Activated B cell treated with CpG ODN at 0.5 μM for 24 hours (primary cell): ENCODE data around the gene CRACR2B. TPM values are rescaled to one million over a fixed set of nuclear protein-coding genes. Genes with fewer than 3 reads are reported as not detected.
A peak's percentile ranks its signal among the peaks of the same experiment; 100 is the strongest.

Experiments used
- ATAC-seq: fragments of 200-7000 bp; cut with Tn5 transposase; one replicate; pipeline ENCODE4 v1.10.0; 2021; ENCODE audit warnings: low read depth, mild to moderate bottlenecking, moderate library complexity
- CTCF ChIA-PET: fragments of 350-600 bp; sonication (Branson Sonifier 250); formaldehyde crosslinking; loops from one replicate; lab custom pipeline; 2021; ENCODE audit warnings: antibody characterized with exemption; lab: Charles Lee
- POLR2A ChIA-PET: fragments of 350-600 bp; sonication (Branson Sonifier 250); formaldehyde crosslinking; loops from one replicate; lab custom pipeline; 2021; ENCODE audit warnings: antibody characterized with exemption; lab: Charles Lee
- DNase-seq: peaks from one replicate; pipeline ENCODE4 v3.0.0; 2022
- H3K27ac Mint-ChIP-seq: one replicate; pipeline ENCODE4 v1.8.0; 2020; ENCODE audit warnings: mixed read lengths
- H3K27me3 Mint-ChIP-seq: one replicate; pipeline ENCODE4 v1.8.0; 2021; ENCODE audit warnings: mixed read lengths
- H3K36me3 Mint-ChIP-seq: one replicate; pipeline ENCODE4 v1.8.0; 2021; ENCODE audit warnings: low read depth, mixed read lengths
- H3K4me1 Mint-ChIP-seq: one replicate; pipeline ENCODE4 v1.8.0; 2021; ENCODE audit warnings: mixed read lengths
- H3K4me3 Mint-ChIP-seq: one replicate; pipeline ENCODE4 v1.8.0; 2020; ENCODE audit warnings: mild to moderate bottlenecking, mixed read lengths
- H3K9me3 Mint-ChIP-seq: one replicate; pipeline ENCODE4 v1.8.0; 2020; ENCODE audit warnings: mixed read lengths
- intact Hi-C: fragments of 100-400 bp; cut with micrococcal nuclease; formaldehyde crosslinking; loops from one replicate; pipeline ENCODE4 v1.15.1; 2024
- total RNA-seq: library from RNA; stranded (reverse); gene quantifications from 2 replicates; pipeline ENCODE4 v1.2.3, GENCODE V29; 2022
- TF ChIP-seq, protein P1 (sequence below): fragments of 200-600 bp; IDR thresholded peaks from one replicate; pipeline ENCODE4 v1.8.0; 2022; ENCODE audit warnings: antibody characterized with exemption, mild to moderate bottlenecking

CRACR2B gene
- total RNA-seq, 1 donor from 2014 or later: 4.5 TPM

DNA sequence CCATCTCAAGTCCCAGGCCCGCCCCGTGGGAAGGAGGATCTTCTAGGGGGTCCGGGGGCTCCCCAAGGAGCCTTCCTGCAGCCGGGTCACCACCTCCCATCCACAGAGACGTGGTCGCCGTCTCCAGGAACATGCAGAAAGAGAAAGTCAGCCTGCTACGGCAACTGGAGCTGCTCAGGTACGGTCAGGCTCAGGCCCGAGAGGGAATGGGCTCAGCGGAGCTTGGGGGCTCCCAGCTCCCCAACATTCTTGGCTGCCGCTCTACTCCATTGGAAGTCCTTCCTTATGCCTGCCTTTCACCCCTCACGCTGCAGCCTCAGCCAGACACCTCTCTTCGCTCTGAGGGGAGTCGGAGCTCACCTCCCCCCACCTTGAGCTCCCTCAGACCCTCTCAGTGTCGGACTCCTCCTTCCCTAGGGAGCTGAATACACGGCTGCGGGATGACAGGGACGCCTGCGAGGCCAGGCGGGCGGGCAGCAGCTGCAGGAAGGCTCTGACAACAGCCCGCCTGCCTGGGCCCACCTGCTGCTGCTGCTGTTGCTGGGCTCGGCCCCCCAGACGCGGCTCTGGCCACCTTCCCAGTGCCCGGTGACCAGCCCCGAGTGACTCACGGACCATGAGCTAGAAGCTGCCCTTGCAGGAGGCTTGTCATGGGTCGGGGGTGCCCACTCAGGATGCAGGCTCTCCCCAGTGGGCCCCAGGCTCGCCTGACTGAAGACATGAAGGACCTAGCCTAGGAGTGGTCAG is 3.6 kb downstream of the CRACR2B start:
- Mint-ChIP-seq H3K27me3 (peaks cover 6% of the 10 kb centered on the region), H3K4me1 (peaks cover 51% of the 10 kb centered on the region), H3K9me3 (no peaks in the 10 kb centered on the region), H3K36me3 (no peaks in the 10 kb centered on the region), H3K27ac (no peak overlapping the region), H3K4me3 (peak overlapping the region; percentile 41)
- DNase-seq: no peak
- intact Hi-C loops: loop anchor here (5.0 kb wide), 1 partner anchor 34 kb away; the partner anchor contains the start of gene SLC25A22
- POLR2A ChIA-PET: interaction anchor here (0.6 to 8.3 kb wide), 7 partner anchors 10 to 476 kb away, joined by 3 to 104 read pairs (median 5); partner anchors contain the start of genes PNPLA2, POLR2L, RPLP2 and TSPAN4
- no peak for ATAC-seq
- CTCF ChIA-PET: no interaction called here
- TF ChIP-seq, protein P1, sequence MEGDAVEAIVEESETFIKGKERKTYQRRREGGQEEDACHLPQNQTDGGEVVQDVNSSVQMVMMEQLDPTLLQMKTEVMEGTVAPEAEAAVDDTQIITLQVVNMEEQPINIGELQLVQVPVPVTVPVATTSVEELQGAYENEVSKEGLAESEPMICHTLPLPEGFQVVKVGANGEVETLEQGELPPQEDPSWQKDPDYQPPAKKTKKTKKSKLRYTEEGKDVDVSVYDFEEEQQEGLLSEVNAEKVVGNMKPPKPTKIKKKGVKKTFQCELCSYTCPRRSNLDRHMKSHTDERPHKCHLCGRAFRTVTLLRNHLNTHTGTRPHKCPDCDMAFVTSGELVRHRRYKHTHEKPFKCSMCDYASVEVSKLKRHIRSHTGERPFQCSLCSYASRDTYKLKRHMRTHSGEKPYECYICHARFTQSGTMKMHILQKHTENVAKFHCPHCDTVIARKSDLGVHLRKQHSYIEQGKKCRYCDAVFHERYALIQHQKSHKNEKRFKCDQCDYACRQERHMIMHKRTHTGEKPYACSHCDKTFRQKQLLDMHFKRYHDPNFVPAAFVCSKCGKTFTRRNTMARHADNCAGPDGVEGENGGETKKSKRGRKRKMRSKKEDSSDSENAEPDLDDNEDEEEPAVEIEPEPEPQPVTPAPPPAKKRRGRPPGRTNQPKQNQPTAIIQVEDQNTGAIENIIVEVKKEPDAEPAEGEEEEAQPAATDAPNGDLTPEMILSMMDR: no peak

DNA sequence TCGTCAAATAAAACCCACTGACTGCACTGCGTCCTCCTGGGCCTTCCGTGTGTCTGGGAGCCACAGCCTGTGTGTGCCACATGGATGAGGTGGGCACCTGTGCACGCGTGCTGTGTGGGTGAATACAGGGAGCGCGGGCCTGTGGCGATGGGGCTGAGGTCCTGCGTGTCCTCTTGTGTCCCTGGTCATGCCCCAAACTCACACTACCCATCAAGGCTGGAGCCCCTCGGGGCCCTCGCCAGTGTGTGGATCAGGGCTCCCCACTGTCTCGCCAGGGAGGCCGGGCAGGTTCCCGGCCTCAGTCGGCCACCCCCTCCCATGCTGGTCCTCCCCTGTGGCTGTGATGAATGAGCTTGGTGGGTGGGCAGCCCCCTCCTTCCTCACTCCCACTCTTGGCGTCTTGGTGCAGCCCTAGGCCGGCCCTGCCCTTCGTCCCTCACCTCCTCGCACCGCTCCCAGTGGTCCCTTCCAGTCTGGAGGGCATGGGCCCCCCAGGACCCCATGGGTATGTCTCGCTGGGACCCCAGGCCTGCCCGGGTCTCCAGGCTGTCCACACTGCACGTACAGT is 4.3 kb downstream of the CRACR2B start:
- Mint-ChIP-seq H3K4me3 (peak overlapping the region; percentile 41), H3K36me3 (no peaks in the 10 kb centered on the region), H3K27me3 (peaks cover 6% of the 10 kb centered on the region), H3K4me1 (peaks cover 47% of the 10 kb centered on the region), H3K9me3 (no peaks in the 10 kb centered on the region), H3K27ac (no peak overlapping the region)
- intact Hi-C loops: loop anchor here (1.0 to 5.0 kb wide), 2 partner anchors 10 to 35 kb away; partner anchors contain the start of genes POLR2L, SLC25A22 and TSPAN4
- ChIA-PET POLR2A (interaction anchor here (1.0 to 8.3 kb wide), 5 partner anchors 11 to 477 kb away, joined by 3 to 104 read pairs (median 5); partner anchors contain the start of genes PNPLA2, POLR2L, RPLP2 and TSPAN4), CTCF (no interaction called here)
- DNase-seq (no peak), ATAC-seq (no peak)
- TF ChIP-seq, protein P1: no peak

DNA sequence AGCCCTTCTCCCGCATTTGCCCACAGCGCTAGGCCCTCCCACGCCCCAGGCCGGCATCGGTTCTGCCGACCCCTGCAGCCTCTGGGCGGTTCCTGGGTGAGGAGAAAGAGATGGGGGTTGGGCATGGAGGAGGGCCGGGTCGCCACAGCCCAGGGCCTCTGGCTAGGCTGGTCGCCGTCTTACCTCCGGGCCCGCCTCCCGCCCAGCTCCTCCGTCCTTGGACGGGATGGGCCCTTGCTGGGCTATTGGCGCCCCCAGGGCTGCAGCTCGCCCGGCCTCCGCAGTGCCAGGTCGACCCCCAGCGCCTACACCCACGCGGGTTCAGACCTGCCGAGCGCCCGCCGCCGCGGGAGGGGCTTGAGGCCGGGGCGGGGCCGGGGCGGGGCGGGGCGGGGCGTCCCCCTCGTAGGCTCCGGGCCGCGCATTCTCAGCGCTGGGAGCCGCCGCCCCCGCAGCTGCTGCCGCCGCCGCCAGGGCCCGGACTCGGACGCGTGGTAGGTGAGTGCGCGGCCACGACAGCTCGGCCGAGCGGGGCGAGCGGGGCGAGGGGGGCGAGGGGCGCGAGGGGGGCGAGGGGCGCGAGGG is 4.9 kb downstream of the CRACR2B start, which contains the start of gene CD151:
Gene CD151, plus strand, starts transcription at position 424 of the 585 bp plus-strand sequence. CDS start 3,118 bp downstream, outside the sequence.
- Mint-ChIP-seq H3K27me3 (peaks cover 4% of the 10 kb centered on the region), H3K4me3 (peak within 1 kb of the TSS; percentile 64), H3K36me3 (peaks cover 3% of the 10 kb centered on the region), H3K4me1 (peaks cover 44% of the 10 kb centered on the region), H3K9me3 (no peaks in the 10 kb centered on the region), H3K27ac (no peak within 1 kb of the TSS)
- intact Hi-C loops: loop anchor here (1.0 to 5.0 kb wide), 2 partner anchors 10 to 35 kb away; partner anchors contain the start of genes POLR2L, SLC25A22 and TSPAN4
- peak; percentile 64 for ATAC-seq
- TF ChIP-seq, protein P1: no peak
- peak; percentile 65 for DNase-seq
- CTCF ChIA-PET: no interaction called here
- POLR2A ChIA-PET: interaction anchor here (1.0 to 8.3 kb wide), 4 partner anchors 10 to 477 kb away, joined by 3 to 104 read pairs (median 22); partner anchors contain the start of genes PNPLA2, POLR2L and TSPAN4

DNA sequence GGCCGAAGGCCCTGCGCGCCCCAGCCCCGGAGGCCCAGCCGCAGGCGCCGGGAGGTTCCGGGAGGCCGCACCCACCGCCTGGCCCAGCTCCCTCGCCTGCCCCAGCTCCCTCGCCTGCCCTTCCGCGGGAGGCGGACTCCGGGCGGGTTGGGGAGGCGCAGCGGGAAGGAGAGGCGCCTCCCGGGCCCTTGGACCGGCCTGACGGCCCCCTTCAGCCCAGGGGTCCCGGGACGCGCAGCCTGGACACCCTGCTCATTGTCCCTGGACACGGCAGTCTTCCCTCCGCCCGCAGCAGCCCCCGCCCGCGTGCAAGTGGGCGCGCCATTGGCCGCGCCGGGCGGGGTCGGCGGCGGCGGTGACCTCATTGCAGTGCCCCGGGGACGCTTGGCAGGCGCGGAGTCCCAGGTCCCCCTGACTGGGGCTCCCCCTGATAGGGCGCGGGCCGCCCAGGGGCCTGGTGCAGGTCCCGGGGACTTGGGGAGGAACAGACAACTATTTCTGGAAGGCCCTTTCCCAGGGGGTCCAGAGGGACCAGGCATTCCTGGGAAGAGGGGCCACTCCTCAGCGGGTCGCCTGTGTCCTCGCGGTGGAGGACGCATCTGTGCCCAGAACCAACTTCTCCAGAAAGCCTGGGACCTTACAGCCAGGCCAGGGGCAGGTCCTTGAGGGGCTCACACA is 5.5 kb downstream of the CRACR2B start:
- peaks cover 9% of the 10 kb centered on the region for H3K36me3 Mint-ChIP-seq
- ChIA-PET CTCF (no interaction called here), POLR2A (interaction anchor here (0.9 to 8.3 kb wide), 4 partner anchors 9 to 24 kb away, joined by 3 to 104 read pairs (median 21); partner anchors contain the start of genes PNPLA2, POLR2L, RPLP2 and TSPAN4)

More for the DNA sequence above, 5.5 kb downstream of the CRACR2B start:
- intact Hi-C loops: loop anchor here (5.0 kb wide), 1 partner anchor 36 kb away; the partner anchor contains the start of gene SLC25A22
- H3K9me3 Mint-ChIP-seq: no peaks in the 10 kb centered on the region
- ATAC-seq (peak; percentile 26), DNase-seq (peak; percentile 52)
- H3K4me1 Mint-ChIP-seq: peaks cover 38% of the 10 kb centered on the region
- H3K27me3 Mint-ChIP-seq: peaks cover 3% of the 10 kb centered on the region
- H3K4me3 Mint-ChIP-seq: no peak overlapping the region
- TF ChIP-seq, protein P1: no peak
- H3K27ac Mint-ChIP-seq: no peak overlapping the region
